SK-N-SH treated with all-trans-retinoic acid at 6 μM for 48 hours (cell line): Measurements from ENCODE around the gene SYTL4.

Experiments used
- ATAC-seq: fragments of 200-7000 bp; cut with Tn5 transposase; 3 replicates; pipeline ENCODE4 v1.9.1; 2020; ENCODE audit warnings: mild to moderate bottlenecking, moderate library complexity
- ARNTL ChIP-seq: fragments of 450-650 bp; formaldehyde crosslinking; IDR thresholded peaks from 2 replicates; pipeline ENCODE4 v1.5.0; 2020; ENCODE audit warnings: low read depth, mild to moderate bottlenecking, moderate library complexity, borderline replicate concordance
- CREB5 ChIP-seq: fragments of 250-450 bp; sonication (Bioruptor Pico); IDR thresholded peaks from 2 replicates; pipeline ENCODE4 v1.5.1; 2020; ENCODE audit warnings: low read depth, mild to moderate bottlenecking, moderate library complexity
- CSDC2 ChIP-seq: fragments of 250-450 bp; sonication (Bioruptor Pico); IDR thresholded peaks from 2 replicates; pipeline ENCODE4 v1.5.0; 2020; ENCODE audit warnings: mild to moderate bottlenecking, moderate library complexity
- CSRNP3 ChIP-seq: fragments of 250-450 bp; sonication (Bioruptor Pico); IDR thresholded peaks from 2 replicates; pipeline ENCODE4 v1.5.1; 2021; ENCODE audit warnings: mild to moderate bottlenecking, moderate library complexity
- ESRRG ChIP-seq: fragments of 250-450 bp; sonication (Bioruptor Pico); IDR thresholded peaks from 2 replicates; pipeline ENCODE4 v1.6.1; 2021; ENCODE audit warnings: mild to moderate bottlenecking
- GLIS3 ChIP-seq: fragments of 250-450 bp; sonication (Bioruptor Pico); IDR thresholded peaks from 2 replicates; pipeline ENCODE4 v1.5.0; 2020; ENCODE audit warnings: mild to moderate bottlenecking, moderate library complexity
- ISL1 ChIP-seq: fragments of 250-450 bp; sonication (Bioruptor Pico); IDR thresholded peaks from 2 replicates; pipeline ENCODE4 v2.1.2; 2022; ENCODE audit warnings: mild to moderate bottlenecking, moderate library complexity
- PATZ1 ChIP-seq: fragments of 250-450 bp; sonication (Bioruptor Pico); IDR thresholded peaks from 2 replicates; pipeline ENCODE4 v1.8.0; 2020; ENCODE audit warnings: mild to moderate bottlenecking, moderate library complexity, borderline replicate concordance
- PPARA ChIP-seq: fragments of 250-450 bp; sonication (Bioruptor Pico); IDR thresholded peaks from 2 replicates; pipeline ENCODE4 v1.5.0; 2020; ENCODE audit warnings: mild to moderate bottlenecking, borderline replicate concordance
- RARB ChIP-seq: fragments of 250-450 bp; sonication (Bioruptor Pico); IDR thresholded peaks from 2 replicates; pipeline ENCODE4 v1.8.0; 2021; ENCODE audit warnings: mild to moderate bottlenecking, moderate library complexity
- SNAI2 ChIP-seq: fragments of 250-450 bp; sonication (Bioruptor Pico); IDR thresholded peaks from 2 replicates; pipeline ENCODE4 v1.5.0; 2020; ENCODE audit warnings: mild to moderate bottlenecking, moderate library complexity
- TCF4 ChIP-seq: fragments of 250-450 bp; sonication (Bioruptor Pico); IDR thresholded peaks from 2 replicates; pipeline ENCODE4 v1.8.0; 2021; ENCODE audit warnings: mild to moderate bottlenecking, moderate library complexity, borderline replicate concordance
- TOX ChIP-seq: fragments of 250-450 bp; sonication (Bioruptor Pico); IDR thresholded peaks from 2 replicates; pipeline ENCODE4 v1.8.0; 2021; ENCODE audit warnings: mild to moderate bottlenecking, moderate library complexity, borderline replicate concordance
- TSHZ2 ChIP-seq: fragments of 250-450 bp; sonication (Bioruptor Pico); IDR thresholded peaks from 2 replicates; pipeline ENCODE4 v1.5.0; 2020; ENCODE audit warnings: mild to moderate bottlenecking, moderate library complexity
- ZFP3 ChIP-seq: fragments of 250-450 bp; sonication (Bioruptor Pico); IDR thresholded peaks from 2 replicates; pipeline ENCODE4 v1.5.0; 2020; ENCODE audit warnings: mild to moderate bottlenecking, moderate library complexity
- ZFP30 ChIP-seq: fragments of 450-650 bp; formaldehyde crosslinking; IDR thresholded peaks from 2 replicates; pipeline ENCODE4 v1.5.0; 2022; ENCODE audit warnings: mild to moderate bottlenecking, moderate library complexity
- ZNF70 ChIP-seq: fragments of 450-650 bp; formaldehyde crosslinking; IDR thresholded peaks from 2 replicates; pipeline ENCODE4 v1.5.0; 2020; ENCODE audit warnings: mild to moderate bottlenecking, moderate library complexity
- ZNF8 ChIP-seq: fragments of 450-650 bp; formaldehyde crosslinking; IDR thresholded peaks from 2 replicates; pipeline ENCODE4 v1.5.0; 2020; ENCODE audit warnings: mild to moderate bottlenecking, moderate library complexity

Gene SYTL4

GRCh38 chrX:100687128-100687527, 44.8 kb downstream of the SYTL4 start:
- TF ChIP-seq TOX, result no peak
- TF ChIP-seq, all 23 proteins: peak for 0
- no peak for ATAC-seq

- ATAC-seq, result peak; percentile 40
- TF ChIP-seq RARB (CRISPR knock-in tag), result no peak
- TF ChIP-seq PATZ1 (CRISPR knock-in tag), result no peak
- TF ChIP-seq SNAI2 (CRISPR knock-in tag), result no peak
- TF ChIP-seq ZNF8 (CRISPR knock-in tag), result no peak
- TF ChIP-seq ZFP3 (CRISPR knock-in tag), result no peak
- no peak for TF ChIP-seq CSRNP3 (CRISPR knock-in tag)
- no peak for TF ChIP-seq TOX
- no peak for TF ChIP-seq TCF4 (CRISPR knock-in tag)
These were observed 46.0 kb downstream of the SYTL4 start for GRCh38 chrX:100685997-100686305.

- peak; percentile 97 for ATAC-seq
These were observed 46.5 kb downstream of the SYTL4 start for GRCh38 chrX:100685284-100685996.

GRCh38 chrX:100682939-100683338, 49.0 kb downstream of the SYTL4 start:
- TF ChIP-seq GLIS3, result no peak
- no peak for TF ChIP-seq CSDC2 (CRISPR knock-in tag)
- no peak for ATAC-seq

More at GRCh38 chrX:100685284-100685996, 46.5 kb downstream of the SYTL4 start:
- no peak for TF ChIP-seq CSDC2 (CRISPR knock-in tag)
- no peak for TF ChIP-seq CSRNP3 (CRISPR knock-in tag)
- TF ChIP-seq ARNTL, result no peak
- TF ChIP-seq TSHZ2 (CRISPR knock-in tag), result no peak

- TF ChIP-seq PPARA (CRISPR knock-in tag), result no peak
- TF ChIP-seq PATZ1 (CRISPR knock-in tag), result no peak
- TF ChIP-seq ISL1, result no peak
- TF ChIP-seq CREB5 (CRISPR knock-in tag), result no peak
- TF ChIP-seq ESRRG (CRISPR knock-in tag), result no peak
- TF ChIP-seq ZFP30 (CRISPR knock-in tag), result no peak
- no peak for TF ChIP-seq ZNF70
- ATAC-seq, result no peak
These were observed 50.3 kb downstream of the SYTL4 start for GRCh38 chrX:100681599-100681998.
